ENCODE data around the gene MYO5A.

MYO5A gene

GRCh38 chr15:52352086-52352485, 176.6 kb downstream of the MYO5A start:
- in situ Hi-C loops (cut with MboI; ENCODE audit: low pct_unique_long_range_greater_than_20kb, low sequenced_read_pairs, unreplicated experiment): no loop called here
- TF ChIP-seq CTCF (IDR thresholded peaks at IDR 0.05; ENCODE audit: extremely low read depth, insufficient read depth, missing control alignments): no peak
- DNase-seq (ENCODE audit: low spot score): no peak

DNA sequence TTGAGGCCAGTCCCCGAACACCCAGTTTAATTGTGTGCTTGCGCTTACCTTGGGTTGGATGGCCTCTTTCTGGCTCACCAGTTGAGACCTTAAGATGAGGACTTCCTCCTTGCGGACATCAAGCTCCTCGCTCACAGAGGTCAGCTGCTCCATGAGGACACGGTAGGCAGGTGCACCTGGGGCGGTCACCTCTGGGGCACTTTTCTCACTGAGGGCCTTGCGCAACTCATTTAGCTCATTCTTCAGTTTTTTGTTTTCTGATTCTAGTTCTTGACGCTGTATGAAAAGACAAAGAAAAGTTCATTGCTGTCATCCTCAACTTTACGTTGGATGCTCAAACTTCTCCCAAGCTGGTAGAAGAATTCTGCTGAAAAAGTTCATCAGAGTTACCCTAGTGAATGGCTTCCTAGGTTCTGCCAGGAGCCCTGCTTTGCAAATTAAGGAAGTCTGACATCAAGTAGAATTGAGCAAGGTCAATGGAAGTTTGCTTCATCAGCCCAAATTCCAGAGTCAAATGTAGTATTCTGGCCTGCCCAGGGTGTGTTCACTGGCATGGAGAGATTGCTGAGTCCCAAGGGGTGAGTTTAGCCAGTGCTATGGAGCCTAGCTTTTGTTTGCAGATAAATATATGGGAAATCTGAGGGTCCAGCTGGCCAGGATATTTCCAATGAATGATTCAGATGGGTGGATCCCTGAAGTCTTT, 177.3 kb downstream of the MYO5A start:
- DNase-seq (ENCODE audit: low spot score): no peak
- in situ Hi-C loops (cut with MboI; ENCODE audit: low pct_unique_long_range_greater_than_20kb, low sequenced_read_pairs, unreplicated experiment): no loop called here
- TF ChIP-seq CTCF (IDR thresholded peaks at IDR 0.05; ENCODE audit: extremely low read depth, insufficient read depth, missing control alignments): no peak

DNA sequence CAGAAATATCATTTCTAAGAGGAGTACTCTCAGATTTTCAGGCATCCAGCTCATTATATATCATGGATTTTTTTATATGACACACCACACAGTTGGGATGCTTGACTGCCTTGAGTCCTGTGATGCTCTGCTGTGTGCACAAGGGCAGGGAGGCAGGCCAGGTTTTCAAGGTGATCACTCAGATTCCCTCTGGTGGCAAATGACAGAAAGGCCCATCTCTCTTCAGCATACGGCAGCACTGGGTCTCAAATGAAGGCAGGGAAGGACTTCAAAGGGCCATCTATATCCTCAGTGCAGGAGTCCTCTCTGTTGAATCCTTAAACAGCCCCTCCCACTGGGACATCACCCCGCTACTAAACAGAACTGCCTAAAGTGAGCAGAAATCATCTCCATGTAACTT, 178.3 kb downstream of the MYO5A start:
- in situ Hi-C loops (cut with MboI; ENCODE audit: low pct_unique_long_range_greater_than_20kb, low sequenced_read_pairs, unreplicated experiment): no loop called here
- TF ChIP-seq CTCF (IDR thresholded peaks at IDR 0.05; ENCODE audit: extremely low read depth, insufficient read depth, missing control alignments): no peak
- no peak for DNase-seq (ENCODE audit: low spot score)

DNA sequence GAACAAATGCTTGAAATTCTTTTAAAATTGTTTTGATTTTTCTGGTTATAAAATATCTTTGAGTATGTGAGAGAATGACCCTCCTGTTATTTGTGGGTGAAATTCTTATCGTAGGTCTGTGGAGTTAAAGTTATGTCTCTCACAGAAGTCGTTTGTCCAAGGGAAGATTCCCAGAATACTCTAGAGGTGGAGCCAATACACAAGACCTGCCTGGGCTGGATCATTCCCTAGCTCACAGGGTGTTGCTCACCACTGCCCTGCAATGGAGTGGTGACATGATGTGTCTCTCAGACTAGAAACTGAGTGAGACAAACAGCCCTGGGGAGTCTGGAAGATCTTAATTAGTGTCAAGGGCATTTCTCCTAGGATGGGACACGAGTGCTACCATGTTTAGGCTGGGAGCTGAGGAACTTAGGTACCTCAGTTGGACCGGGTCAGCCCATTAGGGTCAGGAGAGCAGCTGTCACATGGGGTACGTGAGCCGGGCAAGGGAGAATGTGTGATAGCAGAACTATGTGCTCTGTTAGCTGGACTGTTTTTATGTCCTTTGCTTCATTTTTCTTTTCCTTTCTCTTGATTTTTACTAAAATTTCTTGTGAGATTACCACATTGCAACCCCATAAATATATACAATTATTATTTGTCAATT, 179.5 kb downstream of the MYO5A start:
- in situ Hi-C loops (cut with MboI; ENCODE audit: low pct_unique_long_range_greater_than_20kb, low sequenced_read_pairs, unreplicated experiment): loop anchor here (25.0 kb wide), 1 partner anchor 113 kb away; no protein-coding TSS in a partner anchor
- DNase-seq (ENCODE audit: low spot score): no peak
- no peak for TF ChIP-seq CTCF (IDR thresholded peaks at IDR 0.05; ENCODE audit: extremely low read depth, insufficient read depth, missing control alignments)

GRCh38 chr15:52348056-52348745, 180.5 kb downstream of the MYO5A start:
- in situ Hi-C loops (cut with MboI; ENCODE audit: low pct_unique_long_range_greater_than_20kb, low sequenced_read_pairs, unreplicated experiment): loop anchor here (25.0 kb wide), 1 partner anchor 114 kb away; no protein-coding TSS in a partner anchor
- DNase-seq (ENCODE audit: low spot score): no peak
- no peak for TF ChIP-seq CTCF (IDR thresholded peaks at IDR 0.05; ENCODE audit: extremely low read depth, insufficient read depth, missing control alignments)

GRCh38 chr15:52344592-52344991, 184.1 kb downstream of the MYO5A start:
- in situ Hi-C loops (cut with MboI; ENCODE audit: low pct_unique_long_range_greater_than_20kb, low sequenced_read_pairs, unreplicated experiment): loop anchor here (25.0 kb wide), 1 partner anchor 118 kb away; no protein-coding TSS in a partner anchor
- no peak for DNase-seq (ENCODE audit: low spot score)
- no peak for TF ChIP-seq CTCF (IDR thresholded peaks at IDR 0.05; ENCODE audit: extremely low read depth, insufficient read depth, missing control alignments)

All from GM13977 (cell line).